ENCODE results near the gene ZBTB47.

Gene ZBTB47

DNA sequence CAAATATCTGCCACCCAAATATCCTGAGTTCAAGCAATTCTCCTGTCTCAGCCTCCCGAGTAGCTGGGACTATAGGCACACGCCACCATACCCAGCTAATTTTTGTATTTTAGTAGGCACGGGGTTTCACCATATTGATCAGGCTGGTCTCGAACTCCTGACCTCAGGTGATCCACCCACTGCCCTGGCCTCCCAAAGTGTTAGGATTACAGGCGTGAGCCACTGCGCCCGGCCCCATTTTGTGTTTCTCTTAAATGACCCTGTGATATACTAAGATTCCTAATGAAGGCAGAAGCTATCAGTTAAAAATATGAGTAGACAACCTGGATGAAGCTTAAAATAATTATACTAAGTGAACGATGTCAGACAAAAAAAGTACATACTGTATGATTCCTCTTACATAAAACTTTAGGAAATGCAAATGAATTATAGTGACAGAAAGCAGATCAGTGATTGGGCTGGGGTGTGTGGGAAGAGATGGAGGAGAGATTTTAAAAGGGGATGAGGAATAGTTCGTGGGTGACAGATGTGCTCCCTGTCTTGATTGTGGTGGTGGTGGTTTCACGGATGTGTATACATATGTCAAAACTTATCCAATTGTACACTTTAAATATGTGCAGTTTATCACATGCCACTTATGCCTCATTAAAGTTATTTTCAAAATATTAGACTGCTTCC, 28.0 kb downstream of the ZBTB47 start:
- DNase-seq (ENCODE audit: low spot score) = no peak
- no peak for TF ChIP-seq CTCF (IDR thresholded peaks at IDR 0.05; ENCODE audit: extremely low read depth, missing control alignments)

DNA sequence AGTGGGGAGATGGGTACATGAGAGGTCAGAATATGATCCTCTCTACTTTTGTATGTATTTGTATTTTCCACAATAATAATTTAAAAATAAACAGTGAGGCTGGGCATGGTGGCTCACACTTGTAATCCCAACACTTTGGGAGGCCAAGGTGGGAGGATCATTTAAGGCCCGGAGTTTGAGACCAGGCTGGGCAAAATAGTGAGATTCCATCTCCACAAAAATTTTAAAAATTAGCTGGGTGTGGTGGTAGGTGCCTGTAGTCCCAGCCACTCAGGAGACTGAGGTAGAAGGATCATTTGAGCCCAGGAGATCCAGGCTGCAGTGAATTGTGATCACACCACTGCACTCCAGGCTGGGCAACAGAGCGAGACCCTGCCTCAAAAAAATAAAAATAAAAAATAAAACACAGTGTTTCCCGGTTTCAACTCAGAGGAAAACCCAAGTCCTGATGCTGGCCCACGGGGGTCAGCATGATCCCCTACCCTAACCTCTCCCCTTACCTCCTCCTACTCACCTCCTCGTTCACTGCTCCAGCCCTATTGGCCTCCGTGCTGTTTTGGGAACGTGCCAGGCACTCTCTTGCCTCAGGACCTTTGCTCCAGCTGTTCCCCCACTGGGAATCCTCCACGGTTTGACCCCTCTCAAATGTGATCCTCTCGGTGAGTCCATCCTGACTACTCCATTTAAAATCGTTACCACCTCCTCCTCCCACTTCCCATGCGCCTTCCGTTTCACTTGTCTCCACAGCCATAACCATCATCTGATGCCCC, 29.0 kb downstream of the ZBTB47 start:
- TF ChIP-seq CTCF (IDR thresholded peaks at IDR 0.05; ENCODE audit: extremely low read depth, missing control alignments) = no peak

DNA sequence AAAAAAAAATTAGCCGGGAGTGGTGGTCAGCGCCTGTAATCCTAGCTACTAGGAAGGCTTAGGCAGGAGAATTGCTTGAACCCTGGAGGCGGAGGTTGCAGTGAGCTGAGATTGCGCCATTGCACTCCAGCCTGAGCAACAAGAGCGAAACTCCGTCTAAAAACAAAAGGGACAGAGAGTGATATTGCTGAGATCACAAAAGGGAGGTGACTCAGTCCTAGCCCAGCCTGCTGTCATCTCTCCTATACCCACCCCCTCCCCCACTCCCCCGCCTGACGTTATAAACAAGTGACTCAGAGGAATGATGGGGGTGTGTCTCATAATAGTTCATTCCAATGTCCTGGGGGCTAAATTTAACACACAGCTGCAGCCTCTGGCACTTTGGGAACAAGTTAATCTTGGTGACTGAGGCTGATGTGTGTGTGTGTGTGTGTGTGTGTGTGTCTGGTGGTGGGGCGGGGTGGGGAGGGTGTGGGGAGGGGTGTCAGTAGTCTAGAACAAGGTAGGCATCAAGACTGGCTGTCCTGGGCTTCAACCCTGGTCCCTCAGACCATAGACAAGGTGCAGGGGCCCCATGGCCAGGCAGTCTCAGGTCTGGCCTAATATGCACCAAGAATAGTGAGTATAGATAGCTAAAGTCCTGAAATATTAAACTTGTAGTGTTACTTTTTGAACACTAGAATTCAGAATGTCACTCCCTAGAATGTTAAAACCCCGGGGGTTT, 30.5 kb downstream of the ZBTB47 start:
- no peak for DNase-seq (ENCODE audit: low spot score)

More for the DNA sequence above, 29.0 kb downstream of the ZBTB47 start:
- no peak for DNase-seq (ENCODE audit: low spot score)

GRCh38 chr3:42684632-42685362, 31.3 kb downstream of the ZBTB47 start:
- no peak for TF ChIP-seq CTCF (IDR thresholded peaks at IDR 0.05; ENCODE audit: extremely low read depth, missing control alignments)
- DNase-seq (ENCODE audit: low spot score) = no peak

More for the DNA sequence above, 30.5 kb downstream of the ZBTB47 start:
- TF ChIP-seq CTCF (IDR thresholded peaks at IDR 0.05; ENCODE audit: extremely low read depth, missing control alignments) = no peak

DNA sequence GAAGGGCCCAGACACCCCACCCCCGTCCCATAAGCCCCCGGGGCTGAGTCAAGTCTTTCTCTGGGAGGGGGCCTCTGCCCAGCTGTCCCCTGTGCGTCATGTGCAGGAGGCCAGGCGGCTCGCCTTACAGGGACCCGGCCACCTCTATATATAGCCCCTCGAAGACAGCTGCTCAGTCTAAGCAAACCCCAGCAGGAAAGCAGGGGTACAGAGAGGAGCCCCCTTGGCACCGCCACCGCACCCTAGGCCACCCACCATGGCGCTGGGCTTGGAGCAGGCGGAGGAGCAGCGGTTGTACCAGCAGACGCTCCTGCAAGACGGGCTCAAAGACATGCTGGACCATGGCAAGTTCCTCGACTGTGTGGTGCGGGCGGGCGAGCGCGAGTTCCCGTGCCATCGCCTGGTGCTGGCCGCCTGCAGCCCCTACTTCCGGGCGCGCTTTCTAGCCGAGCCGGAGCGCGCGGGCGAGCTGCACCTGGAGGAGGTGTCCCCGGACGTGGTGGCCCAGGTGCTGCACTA, 31.9 kb downstream of the ZBTB47 start, which contains the start of gene KLHL40:
TSS of gene KLHL40 (plus strand) at position 175 of the 519 bp plus-strand sequence. CDS start at position 257, 82 bp downstream.
- TF ChIP-seq CTCF (IDR thresholded peaks at IDR 0.05; ENCODE audit: extremely low read depth, missing control alignments) = no peak
- DNase-seq (ENCODE audit: low spot score) = no peak

- no peak for DNase-seq (ENCODE audit: low spot score)
- TF ChIP-seq CTCF (IDR thresholded peaks at IDR 0.05; ENCODE audit: extremely low read depth, missing control alignments) = no peak
Measured at GRCh38 chr3:42685891-42686820, 32.7 kb downstream of the ZBTB47 start.
